ENCODE data around the gene SHH. TPM values are rescaled to one million over a fixed set of nuclear protein-coding genes. Genes with fewer than 3 reads are reported as not detected.

The SHH gene
- total and polyA plus RNA-seq, 3 donors from 2014 or later: 0.06 to 1.0 TPM; not detected in 1

DNA sequence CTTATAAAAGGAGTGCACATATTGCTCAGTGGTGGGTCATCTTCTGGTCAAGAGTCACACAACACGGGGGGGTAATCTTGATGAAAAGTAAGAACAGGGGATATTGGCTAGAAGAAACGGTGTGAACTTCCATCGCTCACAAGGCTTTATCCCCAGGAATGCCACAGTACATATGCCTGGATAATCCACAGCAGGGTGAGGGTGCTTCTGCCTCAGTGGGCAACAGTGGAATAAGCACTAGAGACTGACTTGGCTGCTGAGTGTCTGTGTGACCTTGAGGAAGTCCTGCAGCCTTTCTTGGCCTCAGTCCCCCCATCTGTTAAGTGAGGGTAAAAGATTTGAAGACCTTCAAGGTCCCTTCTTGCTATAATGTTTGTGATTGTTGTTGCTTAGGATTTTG, 44.9 kb upstream of the SHH start:
- peak; percentile 8 for DNase-seq
- H3K4me1 ChIP-seq: no peaks in the 10 kb centered on the region
- no peak for TF ChIP-seq POLR2A (IDR thresholded peaks at IDR 0.05)
- TF ChIP-seq, protein P1, sequence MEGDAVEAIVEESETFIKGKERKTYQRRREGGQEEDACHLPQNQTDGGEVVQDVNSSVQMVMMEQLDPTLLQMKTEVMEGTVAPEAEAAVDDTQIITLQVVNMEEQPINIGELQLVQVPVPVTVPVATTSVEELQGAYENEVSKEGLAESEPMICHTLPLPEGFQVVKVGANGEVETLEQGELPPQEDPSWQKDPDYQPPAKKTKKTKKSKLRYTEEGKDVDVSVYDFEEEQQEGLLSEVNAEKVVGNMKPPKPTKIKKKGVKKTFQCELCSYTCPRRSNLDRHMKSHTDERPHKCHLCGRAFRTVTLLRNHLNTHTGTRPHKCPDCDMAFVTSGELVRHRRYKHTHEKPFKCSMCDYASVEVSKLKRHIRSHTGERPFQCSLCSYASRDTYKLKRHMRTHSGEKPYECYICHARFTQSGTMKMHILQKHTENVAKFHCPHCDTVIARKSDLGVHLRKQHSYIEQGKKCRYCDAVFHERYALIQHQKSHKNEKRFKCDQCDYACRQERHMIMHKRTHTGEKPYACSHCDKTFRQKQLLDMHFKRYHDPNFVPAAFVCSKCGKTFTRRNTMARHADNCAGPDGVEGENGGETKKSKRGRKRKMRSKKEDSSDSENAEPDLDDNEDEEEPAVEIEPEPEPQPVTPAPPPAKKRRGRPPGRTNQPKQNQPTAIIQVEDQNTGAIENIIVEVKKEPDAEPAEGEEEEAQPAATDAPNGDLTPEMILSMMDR (IDR thresholded peaks at IDR 0.05): no peak
- H3K9me3 ChIP-seq: no peaks in the 10 kb centered on the region
- no peak overlapping the region for H3K27ac ChIP-seq
- H3K36me3 ChIP-seq (ENCODE audit: low read depth, missing control alignments): no peaks in the 10 kb centered on the region
- no peaks in the 10 kb centered on the region for H3K27me3 ChIP-seq
- WGBS, 2 donors: 63 to 69% methylated on average over 3 of the region's 3 CpGs
- intact Hi-C loops (cut with DNase I; ENCODE audit: low total_unique reads): no loop called here
- no peak overlapping the region for H3K4me3 ChIP-seq

DNA sequence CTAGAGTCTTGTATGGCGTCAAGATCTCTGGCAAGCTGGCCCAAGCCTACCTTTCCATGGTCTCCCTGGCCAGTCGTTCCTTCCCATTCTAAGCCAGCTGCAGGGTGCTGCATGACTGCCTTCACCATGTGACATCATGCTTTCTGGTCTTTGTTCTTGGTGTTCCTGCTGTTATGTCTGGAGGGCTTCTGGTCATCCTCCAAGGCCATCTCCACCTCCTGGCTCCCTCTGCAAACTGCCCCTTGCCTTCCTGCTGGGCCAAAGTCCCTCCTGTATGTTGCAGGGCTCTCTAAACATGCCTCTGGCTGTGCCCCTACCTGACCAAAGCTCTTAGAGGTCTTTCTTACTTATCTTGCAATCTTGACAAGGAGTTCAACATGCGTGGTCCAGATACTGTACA, 44.4 kb upstream of the SHH start:
- WGBS, 2 donors: 76 to 90% methylated on average over 3 of the region's 3 CpGs
- no peaks in the 10 kb centered on the region for H3K9me3 ChIP-seq
- H3K27me3 ChIP-seq: no peaks in the 10 kb centered on the region
- DNase-seq: peak; percentile 5
- intact Hi-C loops (cut with DNase I; ENCODE audit: low total_unique reads): no loop called here
- H3K36me3 ChIP-seq (ENCODE audit: low read depth, missing control alignments): no peaks in the 10 kb centered on the region
- TF ChIP-seq, protein P1 (IDR thresholded peaks at IDR 0.05): no peak
- TF ChIP-seq POLR2A (IDR thresholded peaks at IDR 0.05): no peak
- no peak overlapping the region for H3K27ac ChIP-seq
- H3K4me3 ChIP-seq: no peak overlapping the region
- no peaks in the 10 kb centered on the region for H3K4me1 ChIP-seq

DNA sequence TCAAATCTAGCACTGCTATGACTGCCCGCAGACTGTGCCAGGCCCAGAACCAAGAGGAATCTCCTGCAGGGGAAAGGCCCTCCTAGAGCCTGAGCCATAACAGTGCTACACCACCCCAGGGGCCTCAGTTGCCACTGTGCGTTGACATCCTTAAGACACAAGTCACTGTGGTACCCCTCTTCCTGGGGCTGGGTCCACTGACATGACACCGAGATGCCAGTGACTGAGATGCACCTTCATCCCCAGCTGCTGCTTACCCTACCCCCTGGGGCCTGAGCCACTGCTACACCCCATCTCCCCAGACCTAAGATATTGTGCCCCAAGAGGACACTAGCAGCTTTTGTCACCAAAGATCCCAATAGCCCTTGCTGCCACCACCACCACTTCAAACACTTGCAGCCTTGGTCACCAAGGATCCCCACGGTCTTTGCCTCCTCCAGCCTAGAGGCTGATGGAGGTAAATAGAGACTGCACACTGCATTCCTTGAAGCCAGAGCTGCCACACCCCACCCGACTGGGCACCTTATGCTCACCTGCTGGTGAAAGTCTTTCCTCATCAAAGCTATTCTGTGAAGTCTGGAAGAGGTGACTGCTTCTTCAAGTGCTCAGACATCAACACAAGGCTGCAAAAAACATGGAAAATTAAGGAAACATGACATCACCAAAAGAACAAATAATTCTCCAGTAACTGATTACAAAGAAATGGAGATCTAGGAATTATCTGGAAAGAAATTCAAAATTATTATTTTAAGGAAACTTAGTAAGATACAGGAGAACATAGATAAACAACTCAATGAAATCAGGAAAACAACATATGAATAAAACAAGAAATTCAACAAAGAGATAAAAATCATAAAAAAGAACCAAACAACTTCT, 40.4 kb upstream of the SHH start:
- intact Hi-C loops (cut with DNase I; ENCODE audit: low total_unique reads): no loop called here
- no peak overlapping the region for H3K27ac ChIP-seq
- H3K9me3 ChIP-seq: no peaks in the 10 kb centered on the region
- DNase-seq: peak; percentile 1
- 81 to 93% methylated on average over 2 to 5 of the region's 5 CpGs for WGBS, 2 donors
- no peaks in the 10 kb centered on the region for H3K4me1 ChIP-seq
- no peaks in the 10 kb centered on the region for H3K27me3 ChIP-seq
- no peaks in the 10 kb centered on the region for H3K36me3 ChIP-seq (ENCODE audit: low read depth, missing control alignments)
- no peak overlapping the region for H3K4me3 ChIP-seq
- no peak for TF ChIP-seq POLR2A (IDR thresholded peaks at IDR 0.05)
- TF ChIP-seq, protein P1 (IDR thresholded peaks at IDR 0.05): no peak

- H3K4me3 ChIP-seq: no peak overlapping the region
- TF ChIP-seq POLR2A (IDR thresholded peaks at IDR 0.05): no peak
- TF ChIP-seq, protein P1 (IDR thresholded peaks at IDR 0.05): no peak
- no peaks in the 10 kb centered on the region for H3K27me3 ChIP-seq
- peak; percentile 8 for DNase-seq
- no peaks in the 10 kb centered on the region for H3K36me3 ChIP-seq (ENCODE audit: low read depth, missing control alignments)
- intact Hi-C loops (cut with DNase I; ENCODE audit: low total_unique reads): no loop called here
- H3K9me3 ChIP-seq: no peaks in the 10 kb centered on the region
- no peak overlapping the region for H3K27ac ChIP-seq
- WGBS, 2 donors: 92 to 93% methylated on average over 4 to 5 of the region's 5 CpGs
- no peaks in the 10 kb centered on the region for H3K4me1 ChIP-seq
These were observed 39.6 kb upstream of the SHH start for GRCh38 chr7:155851892-155852291.

Measured in testis (tissue), 3 donors.